ENCODE measurements around the gene PILRA.

GRCh38 chr7:100415448-100415847 is 42.2 kb downstream of the PILRA start:
- TF ChIP-seq CTCF (IDR thresholded peaks at IDR 0.05), result no peak
- no peak for TF ChIP-seq POLR2A (IDR thresholded peaks at IDR 0.05)
- no peak for TF ChIP-seq POLR2AphosphoS5 (IDR thresholded peaks at IDR 0.05)
- TF ChIP-seq EP300 (IDR thresholded peaks at IDR 0.05), result no peak

Measured in stomach (tissue), 4 donors.